ENCODE measurements around the gene SDCBP2.

DNA sequence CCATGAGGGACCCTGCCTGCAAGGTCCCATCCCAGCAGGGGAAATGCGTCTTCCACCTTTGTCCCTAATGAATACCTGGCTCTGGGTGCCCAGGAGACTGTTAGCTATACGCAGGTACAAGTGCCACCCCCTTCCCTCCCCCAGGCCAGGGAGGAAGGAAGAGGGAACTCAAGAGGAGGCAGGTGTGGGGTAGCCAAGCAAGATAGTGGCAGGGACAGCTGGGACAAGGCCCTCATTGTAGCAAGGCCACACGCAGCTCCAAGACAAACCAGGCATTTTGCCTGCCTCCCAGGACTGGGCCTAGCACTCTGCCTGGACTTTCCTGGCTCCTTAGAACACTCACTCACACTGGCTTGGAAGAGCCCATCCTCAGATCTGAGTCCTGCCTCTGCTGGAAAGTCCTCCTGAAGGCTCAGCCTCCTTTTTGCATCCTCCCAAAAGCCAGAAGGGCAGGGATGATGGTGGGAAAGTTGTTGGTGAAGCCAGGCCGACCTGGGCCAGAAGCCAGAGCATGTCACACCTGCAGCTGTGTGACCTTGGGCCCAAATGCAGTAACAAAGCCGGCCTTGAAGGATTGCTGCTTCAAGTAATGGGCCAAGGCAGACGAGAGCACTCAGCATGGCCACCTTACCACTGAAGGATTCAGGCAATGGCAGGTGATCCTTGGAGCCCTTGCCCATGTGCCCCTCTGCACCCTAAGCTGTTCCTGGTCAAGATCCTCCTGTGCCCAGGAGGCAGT lies 35.1 kb downstream of the SDCBP2 start:
- TF ChIP-seq, protein P1, sequence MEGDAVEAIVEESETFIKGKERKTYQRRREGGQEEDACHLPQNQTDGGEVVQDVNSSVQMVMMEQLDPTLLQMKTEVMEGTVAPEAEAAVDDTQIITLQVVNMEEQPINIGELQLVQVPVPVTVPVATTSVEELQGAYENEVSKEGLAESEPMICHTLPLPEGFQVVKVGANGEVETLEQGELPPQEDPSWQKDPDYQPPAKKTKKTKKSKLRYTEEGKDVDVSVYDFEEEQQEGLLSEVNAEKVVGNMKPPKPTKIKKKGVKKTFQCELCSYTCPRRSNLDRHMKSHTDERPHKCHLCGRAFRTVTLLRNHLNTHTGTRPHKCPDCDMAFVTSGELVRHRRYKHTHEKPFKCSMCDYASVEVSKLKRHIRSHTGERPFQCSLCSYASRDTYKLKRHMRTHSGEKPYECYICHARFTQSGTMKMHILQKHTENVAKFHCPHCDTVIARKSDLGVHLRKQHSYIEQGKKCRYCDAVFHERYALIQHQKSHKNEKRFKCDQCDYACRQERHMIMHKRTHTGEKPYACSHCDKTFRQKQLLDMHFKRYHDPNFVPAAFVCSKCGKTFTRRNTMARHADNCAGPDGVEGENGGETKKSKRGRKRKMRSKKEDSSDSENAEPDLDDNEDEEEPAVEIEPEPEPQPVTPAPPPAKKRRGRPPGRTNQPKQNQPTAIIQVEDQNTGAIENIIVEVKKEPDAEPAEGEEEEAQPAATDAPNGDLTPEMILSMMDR (IDR thresholded peaks at IDR 0.05), result no peak
- TF ChIP-seq POLR2A (IDR thresholded peaks at IDR 0.05), result no peak
